SK-N-MC (cell line): ENCODE data around the gene SFXN2.

Experiments used
- EZH2 ChIP-seq: fragments of 200-600 bp; sonication (generic); IDR thresholded peaks from one replicate; pipeline ENCODE4 v1.6.1; 2017; ENCODE audit warnings: antibody characterized with exemption
- FOXP2 ChIP-seq: optimal IDR thresholded peaks from 2 replicates; pipeline ENCODE3; 2011; ENCODE audit warnings: mild to moderate bottlenecking, moderate library complexity; ENCODE audit not compliant: insufficient read depth; ENCODE audit errors: extremely low read length, control extremely low read depth
- POLR2AphosphoS5 ChIP-seq: IDR thresholded peaks from 2 replicates; pipeline ENCODE4 v1.6.1; 2012; ENCODE audit warnings: mild to moderate bottlenecking, low read depth, low read length, borderline replicate concordance

DNA sequence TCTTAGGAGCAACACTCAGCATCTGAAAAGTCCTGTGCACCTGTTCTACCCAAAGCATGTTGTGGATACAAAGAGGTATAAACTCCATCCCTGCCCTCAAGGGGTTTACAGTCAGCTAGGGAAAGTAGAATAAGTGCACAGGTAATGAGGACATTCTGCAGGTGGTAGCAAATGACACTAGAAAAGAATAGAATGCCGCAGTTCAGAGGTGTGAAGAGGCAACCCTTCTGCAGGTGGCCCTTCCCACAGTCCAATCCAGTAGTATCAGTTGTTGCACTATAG lies 66.0 kb downstream of the SFXN2 start:
- no peak for TF ChIP-seq POLR2AphosphoS5
- no peak for TF ChIP-seq EZH2
- no peak for TF ChIP-seq FOXP2
